HepG2 (cell line): ENCODE results near the gene MEIOB. TPM values are rescaled to one million over a fixed set of nuclear protein-coding genes. Genes with fewer than 3 reads are reported as not detected.

Experiments
- ASH2L ChIP-seq: fragments of 300-600, 200-600 bp; sonication (generic); IDR thresholded peaks from 2 replicates; pipeline ENCODE4 v1.7.0; 2017; ENCODE audit warnings: low read depth, mild to moderate bottlenecking, moderate library complexity, mixed read lengths, low read length; ENCODE audit not compliant: insufficient read length
- ATF2 ChIP-seq: sonication (generic); formaldehyde crosslinking; IDR thresholded peaks from 2 replicates; pipeline ENCODE4 v1.4.0; 2020; ENCODE audit warnings: missing genetic modification reagents
- FOXA1 ChIP-seq, 2 experiments: fragments of 450-650 bp in 1 of 2; sonication (generic) in 1 of 2; formaldehyde crosslinking in 1 of 2; IDR thresholded peaks; 2 replicates each; pipeline versions ENCODE4 v1.4.0 to v1.6.1; 2016 to 2020; ENCODE audit warnings: missing genetic modification reagents in 1 of 2
- FUBP1 ChIP-seq: sonication (generic); formaldehyde crosslinking; IDR thresholded peaks from 2 replicates; pipeline ENCODE4 v1.5.1; 2020; ENCODE audit warnings: missing genetic modification reagents, mild to moderate bottlenecking, borderline replicate concordance
- MAF1 ChIP-seq: sonication (generic); formaldehyde crosslinking; IDR thresholded peaks from 2 replicates; pipeline ENCODE4 v1.5.0; 2020; ENCODE audit warnings: missing genetic modification reagents, borderline replicate concordance
- MLLT10 ChIP-seq: sonication (generic); formaldehyde crosslinking; IDR thresholded peaks from 2 replicates; pipeline ENCODE4 v1.4.0; 2020; ENCODE audit warnings: missing genetic modification reagents
- NCOR1 ChIP-seq: fragments of 200-600 bp; sonication (generic); IDR thresholded peaks from 2 replicates; pipeline ENCODE4 v1.7.0; 2017; ENCODE audit warnings: antibody characterized with exemption, low read length, borderline replicate concordance
- NR2F1 ChIP-seq, 2 experiments: fragments of 450-650 bp in 1 of 2; formaldehyde crosslinking in 1 of 2; IDR thresholded peaks; 2 replicates each; pipeline versions ENCODE4 v1.5.0 to v1.6.1; 2016 to 2020; ENCODE audit warnings: mild to moderate bottlenecking in 1 of 2, missing compliant biosample characterization in 1 of 2, missing genetic modification reagents in 1 of 2, moderate library complexity in 1 of 2
- PAF1 ChIP-seq: IDR thresholded peaks from 2 replicates; pipeline ENCODE4 v1.6.1; 2016; ENCODE audit warnings: missing genetic modification reagents, missing compliant biosample characterization
- SAFB2 ChIP-seq: sonication (generic); formaldehyde crosslinking; IDR thresholded peaks from 2 replicates; pipeline ENCODE4 v1.5.1; 2020; ENCODE audit warnings: missing genetic modification reagents, low read depth, mild to moderate bottlenecking, borderline replicate concordance
- SIN3A ChIP-seq: IDR thresholded peaks from 2 replicates; pipeline ENCODE4 v1.6.1; 2011; ENCODE audit warnings: low read depth, mild to moderate bottlenecking, control low read depth, low read length, borderline replicate concordance
- SMARCC2 ChIP-seq: fragments of 450-650 bp; IDR thresholded peaks from 2 replicates; pipeline ENCODE4 v1.6.1; 2017; ENCODE audit warnings: antibody characterized with exemption, mild to moderate bottlenecking
- SP4 ChIP-seq: sonication (generic); formaldehyde crosslinking; IDR thresholded peaks from 2 replicates; pipeline ENCODE4 v1.8.1; 2023; ENCODE audit warnings: mild to moderate bottlenecking, missing genetic modification reagents
- TEAD3 ChIP-seq: optimal IDR thresholded peaks from 2 replicates; pipeline ENCODE3; 2016; ENCODE audit warnings: borderline replicate concordance
- ZFP36L1 ChIP-seq: sonication (generic); formaldehyde crosslinking; IDR thresholded peaks from 2 replicates; pipeline ENCODE4 v1.8.0; 2022; ENCODE audit warnings: mild to moderate bottlenecking, missing genetic modification reagents, moderate library complexity
- ZGPAT ChIP-seq: IDR thresholded peaks from 2 replicates; pipeline ENCODE4 v1.6.1; 2016; ENCODE audit warnings: mild to moderate bottlenecking
- ZMYM2 ChIP-seq: sonication (generic); formaldehyde crosslinking; IDR thresholded peaks from 2 replicates; pipeline ENCODE4 v1.8.0; 2022; ENCODE audit warnings: mild to moderate bottlenecking, missing genetic modification reagents
- ZNF773 ChIP-seq: sonication (generic); formaldehyde crosslinking; IDR thresholded peaks from 2 replicates; pipeline ENCODE4 v1.4.0; 2020; ENCODE audit warnings: missing genetic modification reagents, borderline replicate concordance
- ZNF781 ChIP-seq: sonication (generic); formaldehyde crosslinking; IDR thresholded peaks from 2 replicates; pipeline ENCODE4 v1.5.1; 2020; ENCODE audit warnings: borderline replicate concordance, mild to moderate bottlenecking, missing genetic modification reagents; ENCODE audit errors: not compliant biosample characterization
- polyA plus RNA-seq, 8 experiments: library from polyadenylated mRNA; depleted of rRNA in 3 of 8; stranded (reverse) in 7 of 8; unstranded in 1 of 8; fragments of >200 nt; fragmentation: Illumina TruSeq in 4 of 8; extraction: Trizol in 4 of 8; gene quantifications; 2 replicates each; pipeline versions ENCODE4 v1.2.1 to v1.2.3, GENCODE V29; 2011 to 2016; ENCODE audit warnings: low read depth in 4 of 8, missing spikeins in 1 of 8, mixed read lengths in 1 of 8; ENCODE audit not compliant: insufficient read depth in 1 of 8
- total RNA-seq, 5 experiments: library from RNA; depleted of rRNA; stranded (reverse); fragments of >200 nt; fragmentation: Illumina TruSeq; extraction: Trizol; gene quantifications; 2 replicates each; pipeline ENCODE4 v1.2.3, GENCODE V29; 2016; ENCODE audit warnings: low read depth in 1 of 5
- TF ChIP-seq, protein P1 (sequence below): sonication (generic); formaldehyde crosslinking; IDR thresholded peaks from 2 replicates; pipeline ENCODE4 v1.4.0; 2020; ENCODE audit warnings: missing genetic modification reagents

MEIOB gene
- total and polyA plus RNA-seq, 2 of the 13 experiments (the other 11 are each of a cell fraction or from before 2014, with no cell fraction given), result 0.17 TPM; not detected in 1

- TF ChIP-seq ZGPAT (CRISPR knock-in tag) (peak; percentile 30; the same call in 1 of the 2 replicates), SAFB2 (no peak), NCOR1 (peak; percentile 93; the same call in 1 of the 2 replicates), ASH2L (peak; percentile 75), ZMYM2 (CRISPR knock-in tag) (peak; percentile 82; the same call in 1 of the 2 replicates), ATF2 (CRISPR knock-in tag) (peak; percentile 29; the same call in 1 of the 2 replicates), SP4 (CRISPR knock-in tag) (peak; percentile 41; the same call in 1 of the 2 replicates), MLLT10 (CRISPR knock-in tag) (no peak), SIN3A (peak; percentile 73; the same call in 1 of the 2 replicates), ZFP36L1 (no peak), NR2F1 (CRISPR knock-in tag; IDR thresholded peaks at IDR 0.05) (peak; percentile 82 to 90), FUBP1 (no peak), PAF1 (CRISPR knock-in tag) (no peak), FOXA1 (IDR thresholded peaks at IDR 0.05) (no peak), FOXA1 (CRISPR knock-in tag; IDR thresholded peaks at IDR 0.05) (peak; percentile 62), ZNF773 (CRISPR knock-in tag) (no peak), TEAD3 (CRISPR knock-in tag) (peak; percentile 13), ZNF781 (no peak), MAF1 (CRISPR knock-in tag) (no peak), SMARCC2 (no peak)
- TF ChIP-seq, protein P1, sequence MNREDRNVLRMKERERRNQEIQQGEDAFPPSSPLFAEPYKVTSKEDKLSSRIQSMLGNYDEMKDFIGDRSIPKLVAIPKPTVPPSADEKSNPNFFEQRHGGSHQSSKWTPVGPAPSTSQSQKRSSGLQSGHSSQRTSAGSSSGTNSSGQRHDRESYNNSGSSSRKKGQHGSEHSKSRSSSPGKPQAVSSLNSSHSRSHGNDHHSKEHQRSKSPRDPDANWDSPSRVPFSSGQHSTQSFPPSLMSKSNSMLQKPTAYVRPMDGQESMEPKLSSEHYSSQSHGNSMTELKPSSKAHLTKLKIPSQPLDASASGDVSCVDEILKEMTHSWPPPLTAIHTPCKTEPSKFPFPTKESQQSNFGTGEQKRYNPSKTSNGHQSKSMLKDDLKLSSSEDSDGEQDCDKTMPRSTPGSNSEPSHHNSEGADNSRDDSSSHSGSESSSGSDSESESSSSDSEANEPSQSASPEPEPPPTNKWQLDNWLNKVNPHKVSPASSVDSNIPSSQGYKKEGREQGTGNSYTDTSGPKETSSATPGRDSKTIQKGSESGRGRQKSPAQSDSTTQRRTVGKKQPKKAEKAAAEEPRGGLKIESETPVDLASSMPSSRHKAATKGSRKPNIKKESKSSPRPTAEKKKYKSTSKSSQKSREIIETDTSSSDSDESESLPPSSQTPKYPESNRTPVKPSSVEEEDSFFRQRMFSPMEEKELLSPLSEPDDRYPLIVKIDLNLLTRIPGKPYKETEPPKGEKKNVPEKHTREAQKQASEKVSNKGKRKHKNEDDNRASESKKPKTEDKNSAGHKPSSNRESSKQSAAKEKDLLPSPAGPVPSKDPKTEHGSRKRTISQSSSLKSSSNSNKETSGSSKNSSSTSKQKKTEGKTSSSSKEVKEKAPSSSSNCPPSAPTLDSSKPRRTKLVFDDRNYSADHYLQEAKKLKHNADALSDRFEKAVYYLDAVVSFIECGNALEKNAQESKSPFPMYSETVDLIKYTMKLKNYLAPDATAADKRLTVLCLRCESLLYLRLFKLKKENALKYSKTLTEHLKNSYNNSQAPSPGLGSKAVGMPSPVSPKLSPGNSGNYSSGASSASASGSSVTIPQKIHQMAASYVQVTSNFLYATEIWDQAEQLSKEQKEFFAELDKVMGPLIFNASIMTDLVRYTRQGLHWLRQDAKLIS (CRISPR knock-in tag), result no peak
Observed at GRCh38 chr16:1828645-1829410, 43.1 kb downstream of the MEIOB start (continued).
